ENCODE results near the gene WDR5. TPM values are rescaled to one million over a fixed set of nuclear protein-coding genes. Genes with fewer than 3 reads are reported as not detected.
"Not testable (repeated sequence)": the region's sequence is repeated elsewhere in the genome, so short reads cannot be mapped to it uniquely, and the experiment has no call there.

Gene WDR5
- total RNA-seq = 10 to 100 TPM; 16.0 to 17.7 (median 17.4) TPM

- H3K9me3 ChIP-seq = no peaks in the 10 kb centered on the region
- intact Hi-C loops (cut with DNase I; ENCODE audit: low total_unique reads) = no loop called here
- H3K27ac ChIP-seq = peak within 1 kb of the TSS; percentile 88 to 95
- peaks cover 3 to 44% of the 10 kb centered on the region in 2 donors for H3K4me1 ChIP-seq
- H3K4me3 ChIP-seq = peak within 1 kb of the TSS; percentile 89 to 97 (median 97)
- H3K36me3 ChIP-seq = no peaks in the 10 kb centered on the region
- peak; percentile 85 to 92 for DNase-seq (ENCODE audit: low spot score in 2 of 2)
- no peak for TF ChIP-seq CTCF (IDR thresholded peaks at IDR 0.05)
- peak in 2 of 3 donors; percentile 50 to 56 for TF ChIP-seq POLR2AphosphoS5 (IDR thresholded peaks at IDR 0.05)
- no peaks in the 10 kb centered on the region for H3K27me3 ChIP-seq
Measured at GRCh38 chr9:134135343-134136117, at the start of gene WDR5. TSS of gene WDR5 (plus strand) at chr9:134136082. CDS start at chr9:134139878, 3,796 bp downstream.

- Histone ChIP-seq H3K27ac (no peak overlapping the region), H3K4me3 (no peak overlapping the region), H3K27me3 (no peaks in the 10 kb centered on the region), H3K9me3 (no peaks in the 10 kb centered on the region), H3K36me3 (no peaks in the 10 kb centered on the region), H3K4me1 (no peaks in the 10 kb centered on the region)
- TF ChIP-seq POLR2A (IDR thresholded peaks at IDR 0.05) = no peak
- TF ChIP-seq POLR2AphosphoS5 (IDR thresholded peaks at IDR 0.05) = no peak
- no peak for TF ChIP-seq CTCF (IDR thresholded peaks at IDR 0.05)
- no peak for DNase-seq (ENCODE audit: low spot score in 2 of 2)
- intact Hi-C loops (cut with DNase I; ENCODE audit: low total_unique reads) = loop anchor here (5.0 kb wide), 1 partner anchor 881 kb away; the partner anchor contains the start of gene OBP2B
Measured at GRCh38 chr9:134088063-134088725, 47.7 kb upstream of the WDR5 start.

- H3K4me1 ChIP-seq = no peaks in the 10 kb centered on the region
- H3K27me3 ChIP-seq = no peaks in the 10 kb centered on the region
- DNase-seq (ENCODE audit: low spot score in 2 of 2) = peak in 1 of 2 donors; percentile 63
- H3K27ac ChIP-seq = no peak overlapping the region
- intact Hi-C loops (cut with DNase I; ENCODE audit: low total_unique reads) = loop anchor here (5.0 kb wide), 1 partner anchor 883 kb away; the partner anchor contains the start of gene OBP2B
- H3K9me3 ChIP-seq = no peaks in the 10 kb centered on the region
- no peak overlapping the region for H3K4me3 ChIP-seq
- no peak for TF ChIP-seq CTCF (IDR thresholded peaks at IDR 0.05)
- no peaks in the 10 kb centered on the region for H3K36me3 ChIP-seq
Measured at GRCh38 chr9:134089972-134090371, 45.9 kb upstream of the WDR5 start.

- DNase-seq (ENCODE audit: low spot score in 2 of 2) = no peak
- Histone ChIP-seq H3K27me3 (no peaks in the 10 kb centered on the region), H3K27ac (no peak overlapping the region), H3K9me3 (no peaks in the 10 kb centered on the region), H3K36me3 (no peaks in the 10 kb centered on the region), H3K4me1 (no peaks in the 10 kb centered on the region), H3K4me3 (no peak overlapping the region)
- TF ChIP-seq CTCF (IDR thresholded peaks at IDR 0.05) (peak; percentile 29 to 63 (median 57)), POLR2A (IDR thresholded peaks at IDR 0.05) (no peak), POLR2AphosphoS5 (IDR thresholded peaks at IDR 0.05) (no peak)
- intact Hi-C loops (cut with DNase I; ENCODE audit: low total_unique reads) = no loop called here
Measured at GRCh38 chr9:134099123-134099761, 36.6 kb upstream of the WDR5 start.

- intact Hi-C loops (cut with DNase I; ENCODE audit: low total_unique reads) = no loop called here
- no peak for DNase-seq (ENCODE audit: low spot score in 2 of 2)
- H3K27me3 ChIP-seq = no peaks in the 10 kb centered on the region
- H3K9me3 ChIP-seq = no peaks in the 10 kb centered on the region
- no peaks in the 10 kb centered on the region for H3K36me3 ChIP-seq
- H3K27ac ChIP-seq = no peak overlapping the region
- TF ChIP-seq POLR2A (IDR thresholded peaks at IDR 0.05) = no peak
- TF ChIP-seq POLR2AphosphoS5 (IDR thresholded peaks at IDR 0.05) = no peak
- no peak for TF ChIP-seq CTCF (IDR thresholded peaks at IDR 0.05)
- H3K4me3 ChIP-seq = no peak overlapping the region
- H3K4me1 ChIP-seq = no peaks in the 10 kb centered on the region
Measured at GRCh38 chr9:134100040-134100439, 35.8 kb upstream of the WDR5 start.

GRCh38 chr9:134101133-134101532 lies 34.7 kb upstream of the WDR5 start:
- intact Hi-C loops (cut with DNase I; ENCODE audit: low total_unique reads); H3K36me3 ChIP-seq; H3K9me3 ChIP-seq; DNase-seq (ENCODE audit: low spot score in 2 of 2); H3K27ac ChIP-seq; H3K27me3 ChIP-seq; H3K4me3 ChIP-seq; H3K4me1 ChIP-seq: not testable (repeated sequence)

All from breast epithelium (tissue), 4 donors.